OCI-LY7 (cell line): Measurements from ENCODE around the gene PLCXD1.

Source experiments
- EZH2phosphoT487 ChIP-seq: fragments of 200-600 bp; sonication (generic); IDR thresholded peaks from 2 replicates; pipeline ENCODE4 v1.6.1; 2018; ENCODE audit warnings: low read depth, borderline replicate concordance, mild to moderate bottlenecking, mixed run types, antibody characterized with exemption, low read length, moderate library complexity, mixed read lengths
- TF ChIP-seq, protein P1 (sequence below): fragments of 200-600 bp; sonication (generic); conservative IDR thresholded peaks from 2 replicates; pipeline ENCODE4 v1.5.1; 2014; ENCODE audit warnings: mild to moderate bottlenecking, antibody characterized with exemption, low read length, moderate library complexity, mixed read lengths

DNA sequence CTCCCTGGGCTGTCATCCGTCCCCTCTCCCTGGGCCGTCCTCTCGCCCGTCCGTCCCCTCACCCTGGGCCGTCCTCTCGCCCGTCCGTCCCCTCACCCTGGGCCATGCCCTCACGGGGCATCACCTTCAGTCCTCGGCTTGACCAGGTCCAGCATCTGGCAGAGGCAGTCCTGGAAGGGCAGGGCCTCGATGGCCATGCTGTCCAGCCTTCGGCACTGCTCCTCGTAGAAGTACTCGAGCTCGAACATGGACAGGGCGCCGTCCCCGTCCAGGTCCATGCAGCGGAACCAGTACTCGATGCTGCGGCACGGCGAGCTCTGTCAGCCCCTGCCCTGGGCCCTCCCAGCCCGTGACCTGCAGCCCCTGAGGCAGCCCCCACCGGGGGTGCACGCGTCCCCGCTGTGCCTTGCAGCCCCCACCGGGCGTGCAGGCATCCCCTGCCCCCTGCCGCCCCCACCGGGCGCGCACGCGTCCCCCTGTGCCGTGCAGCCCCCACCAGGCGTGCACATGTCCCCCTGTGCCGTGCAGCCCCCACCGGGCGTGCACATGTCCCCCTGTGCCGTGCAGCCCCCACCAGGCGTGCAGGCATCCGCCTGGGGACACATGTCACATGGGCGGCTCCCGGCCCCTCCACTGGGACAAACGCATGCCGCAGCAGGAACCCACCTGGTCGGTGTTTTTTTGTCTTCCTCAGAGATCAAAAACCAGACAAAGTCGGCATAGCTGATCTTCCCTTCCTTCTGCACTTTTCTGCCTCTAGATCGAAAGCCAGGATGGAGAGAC lies 59.7 kb downstream of the PLCXD1 start:
- TF ChIP-seq, protein P1, sequence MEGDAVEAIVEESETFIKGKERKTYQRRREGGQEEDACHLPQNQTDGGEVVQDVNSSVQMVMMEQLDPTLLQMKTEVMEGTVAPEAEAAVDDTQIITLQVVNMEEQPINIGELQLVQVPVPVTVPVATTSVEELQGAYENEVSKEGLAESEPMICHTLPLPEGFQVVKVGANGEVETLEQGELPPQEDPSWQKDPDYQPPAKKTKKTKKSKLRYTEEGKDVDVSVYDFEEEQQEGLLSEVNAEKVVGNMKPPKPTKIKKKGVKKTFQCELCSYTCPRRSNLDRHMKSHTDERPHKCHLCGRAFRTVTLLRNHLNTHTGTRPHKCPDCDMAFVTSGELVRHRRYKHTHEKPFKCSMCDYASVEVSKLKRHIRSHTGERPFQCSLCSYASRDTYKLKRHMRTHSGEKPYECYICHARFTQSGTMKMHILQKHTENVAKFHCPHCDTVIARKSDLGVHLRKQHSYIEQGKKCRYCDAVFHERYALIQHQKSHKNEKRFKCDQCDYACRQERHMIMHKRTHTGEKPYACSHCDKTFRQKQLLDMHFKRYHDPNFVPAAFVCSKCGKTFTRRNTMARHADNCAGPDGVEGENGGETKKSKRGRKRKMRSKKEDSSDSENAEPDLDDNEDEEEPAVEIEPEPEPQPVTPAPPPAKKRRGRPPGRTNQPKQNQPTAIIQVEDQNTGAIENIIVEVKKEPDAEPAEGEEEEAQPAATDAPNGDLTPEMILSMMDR: no peak
- no peak for TF ChIP-seq EZH2phosphoT487
